SK-N-SH treated with all-trans-retinoic acid at 6 μM for 48 hours (cell line): ENCODE measurements around the gene PAX3.

Experiments
- BACH2 ChIP-seq: fragments of 250-450 bp; sonication (Bioruptor Pico); IDR thresholded peaks from 2 replicates; pipeline ENCODE4 v1.9.0; 2021; ENCODE audit warnings: mild to moderate bottlenecking, borderline replicate concordance
- GLIS3 ChIP-seq: fragments of 250-450 bp; sonication (Bioruptor Pico); IDR thresholded peaks from 2 replicates; pipeline ENCODE4 v1.5.0; 2020; ENCODE audit warnings: mild to moderate bottlenecking, moderate library complexity
- ISL1 ChIP-seq: fragments of 250-450 bp; sonication (Bioruptor Pico); IDR thresholded peaks from 2 replicates; pipeline ENCODE4 v2.1.2; 2022; ENCODE audit warnings: mild to moderate bottlenecking, moderate library complexity
- PATZ1 ChIP-seq: fragments of 250-450 bp; sonication (Bioruptor Pico); IDR thresholded peaks from 2 replicates; pipeline ENCODE4 v1.8.0; 2020; ENCODE audit warnings: mild to moderate bottlenecking, moderate library complexity, borderline replicate concordance
- SNAI2 ChIP-seq: fragments of 250-450 bp; sonication (Bioruptor Pico); IDR thresholded peaks from 2 replicates; pipeline ENCODE4 v1.5.0; 2020; ENCODE audit warnings: mild to moderate bottlenecking, moderate library complexity
- TCF4 ChIP-seq: fragments of 250-450 bp; sonication (Bioruptor Pico); IDR thresholded peaks from 2 replicates; pipeline ENCODE4 v1.8.0; 2021; ENCODE audit warnings: mild to moderate bottlenecking, moderate library complexity, borderline replicate concordance
- TSHZ2 ChIP-seq: fragments of 250-450 bp; sonication (Bioruptor Pico); IDR thresholded peaks from 2 replicates; pipeline ENCODE4 v1.5.0; 2020; ENCODE audit warnings: mild to moderate bottlenecking, moderate library complexity
- ZC3H10 ChIP-seq: fragments of 250-450 bp; sonication (Bioruptor Pico); IDR thresholded peaks from 2 replicates; pipeline ENCODE4 v1.5.1; 2021; ENCODE audit warnings: mild to moderate bottlenecking, moderate library complexity
- ZFP3 ChIP-seq: fragments of 250-450 bp; sonication (Bioruptor Pico); IDR thresholded peaks from 2 replicates; pipeline ENCODE4 v1.5.0; 2020; ENCODE audit warnings: mild to moderate bottlenecking, moderate library complexity
- ZFP30 ChIP-seq: fragments of 450-650 bp; formaldehyde crosslinking; IDR thresholded peaks from 2 replicates; pipeline ENCODE4 v1.5.0; 2022; ENCODE audit warnings: mild to moderate bottlenecking, moderate library complexity
- ZNF8 ChIP-seq: fragments of 450-650 bp; formaldehyde crosslinking; IDR thresholded peaks from 2 replicates; pipeline ENCODE4 v1.5.0; 2020; ENCODE audit warnings: mild to moderate bottlenecking, moderate library complexity

- TF ChIP-seq PATZ1 (CRISPR knock-in tag) (no peak), ZFP30 (CRISPR knock-in tag) (no peak), SNAI2 (no peak), TSHZ2 (CRISPR knock-in tag) (no peak), ZFP3 (CRISPR knock-in tag) (no peak), BACH2 (CRISPR knock-in tag) (no peak), TCF4 (no peak), ISL1 (no peak), GLIS3 (CRISPR knock-in tag) (no peak), ZNF8 (CRISPR knock-in tag) (no peak), ZC3H10 (CRISPR knock-in tag) (no peak)
Measured at GRCh38 chr2:222290401-222290735, 8.4 kb downstream of the PAX3 start.
